ENCODE data around the gene OR10D3.

The OR10D3 gene

GRCh38 chr11:124195189-124195734, 12.1 kb downstream of the OR10D3 start:
- peak; percentile 30 to 38 for DNase-seq

GRCh38 chr11:124197999-124198398, 14.9 kb downstream of the OR10D3 start:
- DNase-seq: no peak

GRCh38 chr11:124198897-124199296, 15.8 kb downstream of the OR10D3 start:
- DNase-seq: no peak

GRCh38 chr11:124199702-124200101, 16.6 kb downstream of the OR10D3 start:
- DNase-seq: no peak

- DNase-seq: no peak
Observed at GRCh38 chr11:124200671-124201070, 17.5 kb downstream of the OR10D3 start.

GRCh38 chr11:124202951-124203350, 19.8 kb downstream of the OR10D3 start:
- no peak for DNase-seq

GRCh38 chr11:124204008-124204407, 20.9 kb downstream of the OR10D3 start:
- DNase-seq: no peak

GRCh38 chr11:124207102-124207792, 24.1 kb downstream of the OR10D3 start:
- DNase-seq: no peak

- DNase-seq: no peak
Observed at GRCh38 chr11:124209824-124210357, 26.7 kb downstream of the OR10D3 start.

GRCh38 chr11:124210421-124210820, 27.3 kb downstream of the OR10D3 start:
- no peak for DNase-seq

GRCh38 chr11:124211321-124211720, 28.2 kb downstream of the OR10D3 start:
- no peak for DNase-seq

GRCh38 chr11:124214027-124214426, 30.9 kb downstream of the OR10D3 start:
- DNase-seq: no peak

- DNase-seq: no peak
Observed at GRCh38 chr11:124219126-124219525, 36.0 kb downstream of the OR10D3 start.

GRCh38 chr11:124222407-124222806, 39.3 kb downstream of the OR10D3 start:
- DNase-seq: no peak

- peak in 1 of 2 donors; percentile 47 for DNase-seq
Observed at GRCh38 chr11:124224618-124225423, 41.7 kb downstream of the OR10D3 start.

- DNase-seq: no peak
Observed at GRCh38 chr11:124225471-124225870, 42.3 kb downstream of the OR10D3 start.

- no peak for DNase-seq
Observed at GRCh38 chr11:124233376-124233775, 50.2 kb downstream of the OR10D3 start.

Measured in CD4-positive, alpha-beta T cell treated with Interleukin-1 beta for 1 hour (primary cell).